CD4-positive, alpha-beta T cell treated with Interleukin-17A for 4 hours (primary cell): ENCODE results near the gene SLC9A9.
A peak's percentile ranks its signal among the peaks of the same experiment; 100 is the strongest.
"Not testable (repeated sequence)": the region's sequence is repeated elsewhere in the genome, so short reads cannot be mapped to it uniquely, and the experiment has no call there.

ENCODE experiments used
- DNase-seq: peaks from one replicate; pipeline ENCODE4 v3.0.0-alpha.2; 2020; ENCODE audit warnings: mixed read lengths

Gene SLC9A9

GRCh38 chr3:143439817-143440216, 408.5 kb downstream of the SLC9A9 start:
- DNase-seq: no peak

GRCh38 chr3:143437405-143437804, 410.9 kb downstream of the SLC9A9 start:
- DNase-seq: no peak

- no peak for DNase-seq
Measured at GRCh38 chr3:143436231-143436930, 411.9 kb downstream of the SLC9A9 start.

- peak; percentile 29 for DNase-seq
Measured at GRCh38 chr3:143433787-143434378, 414.4 kb downstream of the SLC9A9 start.

- not testable (repeated sequence) for DNase-seq
Measured at GRCh38 chr3:143431298-143431697, 417.0 kb downstream of the SLC9A9 start.

- no peak for DNase-seq
Measured at GRCh38 chr3:143430568-143430967, 417.7 kb downstream of the SLC9A9 start.

GRCh38 chr3:143429628-143430514, 418.4 kb downstream of the SLC9A9 start:
- no peak for DNase-seq

- no peak for DNase-seq
Measured at GRCh38 chr3:143428294-143428693, 420.0 kb downstream of the SLC9A9 start.

- no peak for DNase-seq
Measured at GRCh38 chr3:143427631-143428030, 420.6 kb downstream of the SLC9A9 start.

- DNase-seq: no peak
Measured at GRCh38 chr3:143424874-143425273, 423.4 kb downstream of the SLC9A9 start.

- no peak for DNase-seq
Measured at GRCh38 chr3:143421556-143421955, 426.7 kb downstream of the SLC9A9 start.

- DNase-seq: no peak
Measured at GRCh38 chr3:143419611-143420010, 428.7 kb downstream of the SLC9A9 start.

GRCh38 chr3:143418391-143418790, 429.9 kb downstream of the SLC9A9 start:
- DNase-seq: no peak

GRCh38 chr3:143416229-143416628, 432.0 kb downstream of the SLC9A9 start:
- no peak for DNase-seq

- DNase-seq: no peak
Measured at GRCh38 chr3:143414571-143415253, 433.6 kb downstream of the SLC9A9 start.

- no peak for DNase-seq
Measured at GRCh38 chr3:143413372-143413771, 434.9 kb downstream of the SLC9A9 start.

- no peak for DNase-seq
Measured at GRCh38 chr3:143412084-143412483, 436.2 kb downstream of the SLC9A9 start.

- no peak for DNase-seq
Measured at GRCh38 chr3:143410259-143410658, 438.0 kb downstream of the SLC9A9 start.

- DNase-seq: no peak
Measured at GRCh38 chr3:143408771-143409170, 439.5 kb downstream of the SLC9A9 start.

GRCh38 chr3:143402602-143403001, 445.7 kb downstream of the SLC9A9 start:
- DNase-seq: no peak

GRCh38 chr3:143396790-143397189, 451.5 kb downstream of the SLC9A9 start:
- no peak for DNase-seq

- DNase-seq: no peak
Measured at GRCh38 chr3:143389388-143389787, 458.9 kb downstream of the SLC9A9 start.

- DNase-seq: no peak
Measured at GRCh38 chr3:143387425-143387824, 460.8 kb downstream of the SLC9A9 start.
